IMR-90 (cell line): ENCODE data around the gene MRPS15.

Source experiments
- MAFK ChIP-seq: IDR thresholded peaks from 2 replicates; pipeline ENCODE4 v1.6.1; 2012; ENCODE audit warnings: low read depth, low read length, improper control_type of control experiment
- MAZ ChIP-seq: IDR thresholded peaks from 2 replicates; pipeline ENCODE4 v1.6.1; 2012; ENCODE audit warnings: low read depth, mild to moderate bottlenecking, low read length, improper control_type of control experiment, moderate library complexity, borderline replicate concordance
- MXI1 ChIP-seq: IDR thresholded peaks from 2 replicates; pipeline ENCODE4 v1.6.1; 2012; ENCODE audit warnings: low read depth, mild to moderate bottlenecking, low read length, moderate library complexity, borderline replicate concordance
- POLR2A ChIP-seq: IDR thresholded peaks from 2 replicates; pipeline ENCODE4 v1.6.1; 2012; ENCODE audit warnings: mild to moderate bottlenecking, low read depth, low read length
- RAD21 ChIP-seq: IDR thresholded peaks from 2 replicates; pipeline ENCODE4 v1.6.1; 2012; ENCODE audit warnings: low read length, improper control_type of control experiment
- SMC3 ChIP-seq: fragments of 150-350 bp; IDR thresholded peaks from 2 replicates; pipeline ENCODE4 v1.6.1; 2016; ENCODE audit warnings: low read depth, mild to moderate bottlenecking, antibody characterized with exemption, low read length, moderate library complexity
- TF ChIP-seq, protein P1 (sequence below): conservative IDR thresholded peaks from 2 replicates; pipeline ENCODE4 v1.5.1; 2012; ENCODE audit warnings: mild to moderate bottlenecking, low read depth, low read length, improper control_type of control experiment
- TF ChIP-seq, protein P2 (sequence below): fragments of 150-350 bp; IDR thresholded peaks from 2 replicates; pipeline ENCODE4 v1.6.1; 2017; ENCODE audit warnings: mild to moderate bottlenecking, antibody characterized with exemption, low read length, low read depth

DNA sequence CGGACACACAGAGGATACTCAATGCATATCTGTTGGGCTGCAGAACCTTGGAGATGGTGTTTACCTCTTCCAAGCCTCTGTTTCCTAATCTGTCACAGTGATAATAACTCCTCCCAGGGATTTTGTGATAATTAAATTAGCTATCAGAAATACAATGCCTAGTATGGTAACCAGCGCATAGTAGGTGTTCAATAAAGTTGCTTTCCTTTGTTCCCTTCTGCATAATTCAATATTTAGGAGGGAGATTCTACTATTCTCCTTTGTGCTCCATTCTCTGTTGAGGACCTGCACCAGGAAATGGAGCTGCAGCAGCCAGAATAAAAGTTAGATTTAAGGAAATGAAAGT, 21.9 kb upstream of the MRPS15 start:
- TF ChIP-seq, protein P1, sequence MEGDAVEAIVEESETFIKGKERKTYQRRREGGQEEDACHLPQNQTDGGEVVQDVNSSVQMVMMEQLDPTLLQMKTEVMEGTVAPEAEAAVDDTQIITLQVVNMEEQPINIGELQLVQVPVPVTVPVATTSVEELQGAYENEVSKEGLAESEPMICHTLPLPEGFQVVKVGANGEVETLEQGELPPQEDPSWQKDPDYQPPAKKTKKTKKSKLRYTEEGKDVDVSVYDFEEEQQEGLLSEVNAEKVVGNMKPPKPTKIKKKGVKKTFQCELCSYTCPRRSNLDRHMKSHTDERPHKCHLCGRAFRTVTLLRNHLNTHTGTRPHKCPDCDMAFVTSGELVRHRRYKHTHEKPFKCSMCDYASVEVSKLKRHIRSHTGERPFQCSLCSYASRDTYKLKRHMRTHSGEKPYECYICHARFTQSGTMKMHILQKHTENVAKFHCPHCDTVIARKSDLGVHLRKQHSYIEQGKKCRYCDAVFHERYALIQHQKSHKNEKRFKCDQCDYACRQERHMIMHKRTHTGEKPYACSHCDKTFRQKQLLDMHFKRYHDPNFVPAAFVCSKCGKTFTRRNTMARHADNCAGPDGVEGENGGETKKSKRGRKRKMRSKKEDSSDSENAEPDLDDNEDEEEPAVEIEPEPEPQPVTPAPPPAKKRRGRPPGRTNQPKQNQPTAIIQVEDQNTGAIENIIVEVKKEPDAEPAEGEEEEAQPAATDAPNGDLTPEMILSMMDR, result no peak
- TF ChIP-seq POLR2A (no peak), SMC3 (no peak), MAZ (no peak), RAD21 (no peak), MAFK (no peak), MXI1 (no peak)
- TF ChIP-seq, protein P2, sequence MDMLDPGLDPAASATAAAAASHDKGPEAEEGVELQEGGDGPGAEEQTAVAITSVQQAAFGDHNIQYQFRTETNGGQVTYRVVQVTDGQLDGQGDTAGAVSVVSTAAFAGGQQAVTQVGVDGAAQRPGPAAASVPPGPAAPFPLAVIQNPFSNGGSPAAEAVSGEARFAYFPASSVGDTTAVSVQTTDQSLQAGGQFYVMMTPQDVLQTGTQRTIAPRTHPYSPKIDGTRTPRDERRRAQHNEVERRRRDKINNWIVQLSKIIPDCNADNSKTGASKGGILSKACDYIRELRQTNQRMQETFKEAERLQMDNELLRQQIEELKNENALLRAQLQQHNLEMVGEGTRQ, result no peak
